HUES6 (cell line): Measurements from ENCODE around the gene FOXP2.

Source experiments
- H3K27ac ChIP-seq: 2 replicates; pipeline ENCODE4 v1.7.0; 2013; ENCODE audit warnings: low read depth, mild to moderate bottlenecking, low read length, inconsistent platforms
- H3K27me3 ChIP-seq: 2 replicates; pipeline ENCODE4 v1.6.1; 2013; ENCODE audit warnings: low read length; ENCODE audit not compliant: control insufficient read depth, insufficient read depth
- H3K36me3 ChIP-seq: 2 replicates; pipeline ENCODE4 v1.6.1; 2013; ENCODE audit warnings: low read length; ENCODE audit not compliant: control insufficient read depth, insufficient read depth
- H3K4me1 ChIP-seq: 2 replicates; pipeline ENCODE4 v1.6.1; 2013; ENCODE audit warnings: low read length; ENCODE audit not compliant: control insufficient read depth, insufficient read depth
- H3K4me3 ChIP-seq: 2 replicates; pipeline ENCODE4 v1.5.1; 2013; ENCODE audit warnings: low read depth, low read length
- H3K9ac ChIP-seq: one replicate; pipeline ENCODE4 v1.6.1; 2013; ENCODE audit warnings: mild to moderate bottlenecking, low read length
- H3K9me3 ChIP-seq: 2 replicates; pipeline ENCODE4 v1.6.1; 2013; ENCODE audit warnings: low read depth, low read length; ENCODE audit not compliant: control insufficient read depth, insufficient read depth

FOXP2 gene

DNA sequence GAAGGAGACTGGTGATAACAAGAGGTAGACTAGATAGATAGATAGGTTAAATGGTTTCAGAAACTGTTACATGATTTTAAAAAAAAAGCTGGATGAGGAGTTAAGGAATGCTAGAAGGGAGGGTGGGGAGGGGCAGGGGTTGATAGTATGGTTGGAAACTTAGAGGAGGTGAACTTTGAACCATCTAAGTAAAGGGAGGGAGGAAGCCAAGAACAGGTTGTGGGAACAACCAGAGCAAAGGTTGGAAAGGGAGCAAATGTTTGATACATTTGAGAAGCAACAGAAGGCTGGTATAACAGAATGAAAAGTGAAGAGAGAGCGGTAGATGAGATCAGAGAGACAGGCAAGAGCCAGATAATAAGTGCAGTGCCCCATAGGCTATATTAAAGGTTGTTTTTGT is 224.8 kb downstream of the FOXP2 start:
- Histone ChIP-seq H3K9ac (no peak overlapping the region), H3K27ac (no peak overlapping the region), H3K9me3 (no peaks in the 10 kb centered on the region), H3K4me1 (no peaks in the 10 kb centered on the region), H3K4me3 (no peak overlapping the region), H3K27me3 (no peaks in the 10 kb centered on the region), H3K36me3 (no peaks in the 10 kb centered on the region)

- Histone ChIP-seq H3K27ac (no peak overlapping the region), H3K4me3 (no peak overlapping the region), H3K9me3 (no peaks in the 10 kb centered on the region), H3K36me3 (no peaks in the 10 kb centered on the region), H3K4me1 (no peaks in the 10 kb centered on the region), H3K9ac (no peak overlapping the region), H3K27me3 (no peaks in the 10 kb centered on the region)
Observed at GRCh38 chr7:114644455-114644854, 229.8 kb downstream of the FOXP2 start.

DNA sequence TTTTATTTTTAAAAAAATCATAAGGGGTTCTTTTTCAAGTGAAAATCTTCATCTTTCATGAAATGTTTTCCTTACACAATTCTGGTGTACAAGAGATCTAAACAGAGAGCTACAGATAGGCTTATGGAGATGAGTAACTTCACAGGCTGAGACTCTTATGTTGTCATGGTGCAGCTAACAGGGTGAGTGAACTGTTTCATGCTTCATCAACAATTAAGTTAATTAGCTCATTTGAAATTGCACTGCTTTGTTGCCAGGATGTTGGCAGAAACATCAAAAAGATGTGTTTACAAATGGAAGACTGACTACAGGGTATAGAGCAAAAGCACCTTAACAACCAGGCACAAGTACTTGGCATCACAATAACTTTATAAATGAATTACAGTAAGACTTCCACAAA is 230.8 kb downstream of the FOXP2 start:
- Histone ChIP-seq H3K27ac (no peak overlapping the region), H3K36me3 (no peaks in the 10 kb centered on the region), H3K9ac (no peak overlapping the region), H3K9me3 (no peaks in the 10 kb centered on the region), H3K27me3 (no peaks in the 10 kb centered on the region), H3K4me1 (no peaks in the 10 kb centered on the region), H3K4me3 (no peak overlapping the region)

GRCh38 chr7:114647518-114647917 is 232.9 kb downstream of the FOXP2 start:
- Histone ChIP-seq H3K4me1 (0 out of 2 replicates have a peak, but pooled peaks cover 2% of the 10 kb centered on the region), H3K27me3 (no peaks in the 10 kb centered on the region), H3K9me3 (no peaks in the 10 kb centered on the region), H3K4me3 (no peak overlapping the region), H3K27ac (no peak overlapping the region), H3K9ac (no peak overlapping the region), H3K36me3 (no peaks in the 10 kb centered on the region)

DNA sequence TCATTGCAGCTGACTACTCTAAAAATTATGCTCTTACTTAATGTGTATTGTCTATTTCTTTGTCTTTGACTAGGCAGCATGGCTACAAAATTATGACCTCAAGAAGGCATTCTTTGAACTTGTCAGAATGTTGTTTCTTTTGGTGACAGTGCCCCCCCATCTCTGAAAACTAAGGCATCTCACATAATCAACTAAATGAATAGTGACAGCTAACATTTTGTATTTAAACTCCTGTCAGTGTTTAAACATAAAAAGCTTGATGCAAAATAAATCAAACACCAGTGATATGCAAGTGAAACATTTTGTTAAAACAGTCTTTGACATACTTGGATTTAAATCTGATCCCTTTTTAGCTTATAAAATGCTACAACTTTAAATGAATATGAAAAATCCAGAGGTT is 233.5 kb downstream of the FOXP2 start:
- no peak overlapping the region for H3K4me3 ChIP-seq
- no peaks in the 10 kb centered on the region for H3K9me3 ChIP-seq
- H3K36me3 ChIP-seq, result no peaks in the 10 kb centered on the region
- peaks cover 3% of the 10 kb centered on the region; the same call in 1 of the 2 replicates for H3K4me1 ChIP-seq
- no peaks in the 10 kb centered on the region for H3K27me3 ChIP-seq
- H3K9ac ChIP-seq, result no peak overlapping the region
- no peak overlapping the region for H3K27ac ChIP-seq

GRCh38 chr7:114648680-114649079 is 234.1 kb downstream of the FOXP2 start:
- H3K4me1 ChIP-seq, result peaks cover 8% of the 10 kb centered on the region
- no peaks in the 10 kb centered on the region for H3K27me3 ChIP-seq
- H3K9ac ChIP-seq, result no peak overlapping the region
- no peak overlapping the region for H3K27ac ChIP-seq
- no peaks in the 10 kb centered on the region for H3K9me3 ChIP-seq
- H3K36me3 ChIP-seq, result no peaks in the 10 kb centered on the region
- H3K4me3 ChIP-seq, result no peak overlapping the region

DNA sequence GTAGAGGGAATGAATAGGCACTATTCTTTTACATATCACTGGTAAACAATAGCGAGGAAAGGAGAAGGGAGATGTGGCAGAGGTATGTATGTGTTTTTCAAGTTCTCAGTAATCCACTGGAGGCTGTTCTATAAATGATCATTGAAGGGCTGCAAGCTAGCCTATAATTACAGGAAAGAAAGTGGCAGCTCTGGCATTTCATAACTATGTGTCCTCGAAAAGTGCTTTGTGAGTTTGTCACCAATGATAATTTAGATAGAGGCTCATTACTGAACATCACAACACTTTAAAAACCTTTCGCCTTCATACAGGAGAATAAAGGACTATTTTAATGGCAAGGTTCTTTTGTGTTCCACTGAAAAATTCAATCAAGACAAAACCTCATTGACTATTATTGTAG is 235.1 kb downstream of the FOXP2 start:
- H3K9me3 ChIP-seq, result no peaks in the 10 kb centered on the region

GRCh38 chr7:114650491-114650890 is 235.9 kb downstream of the FOXP2 start:
- no peak overlapping the region for H3K27ac ChIP-seq
- no peaks in the 10 kb centered on the region for H3K36me3 ChIP-seq
- no peaks in the 10 kb centered on the region for H3K27me3 ChIP-seq
- no peak overlapping the region for H3K4me3 ChIP-seq
- peaks cover 10% of the 10 kb centered on the region for H3K4me1 ChIP-seq
- H3K9ac ChIP-seq, result no peak overlapping the region
- H3K9me3 ChIP-seq, result no peaks in the 10 kb centered on the region

More for the DNA sequence above, 235.1 kb downstream of the FOXP2 start:
- no peak overlapping the region for H3K27ac ChIP-seq
- no peaks in the 10 kb centered on the region for H3K27me3 ChIP-seq
- no peaks in the 10 kb centered on the region for H3K36me3 ChIP-seq
- H3K4me3 ChIP-seq, result no peak overlapping the region
- H3K9ac ChIP-seq, result no peak overlapping the region
- H3K4me1 ChIP-seq, result peaks cover 10% of the 10 kb centered on the region

DNA sequence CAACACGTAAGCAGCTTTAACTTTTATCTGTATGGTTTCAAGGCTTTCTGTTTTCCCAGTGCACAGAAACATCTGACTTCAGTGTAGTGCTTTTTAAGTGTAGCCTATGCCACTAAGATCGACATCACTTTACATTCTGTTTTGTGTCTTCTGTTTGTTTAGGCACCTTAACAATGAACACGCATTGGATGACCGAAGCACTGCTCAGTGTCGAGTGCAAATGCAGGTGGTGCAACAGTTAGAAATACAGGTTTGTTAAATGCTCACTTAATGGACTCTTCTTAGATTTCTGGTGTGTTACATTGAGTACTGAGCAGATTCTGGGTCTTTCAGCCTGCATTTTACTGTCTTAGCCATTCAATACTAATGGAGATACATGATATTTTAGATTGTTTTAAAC is 237.4 kb downstream of the FOXP2 start:
- no peaks in the 10 kb centered on the region for H3K9me3 ChIP-seq
- H3K27ac ChIP-seq, result no peak overlapping the region
- no peak overlapping the region for H3K9ac ChIP-seq
- no peak overlapping the region for H3K4me3 ChIP-seq
- no peaks in the 10 kb centered on the region for H3K27me3 ChIP-seq
- peaks cover 10% of the 10 kb centered on the region for H3K4me1 ChIP-seq
- H3K36me3 ChIP-seq, result no peaks in the 10 kb centered on the region

DNA sequence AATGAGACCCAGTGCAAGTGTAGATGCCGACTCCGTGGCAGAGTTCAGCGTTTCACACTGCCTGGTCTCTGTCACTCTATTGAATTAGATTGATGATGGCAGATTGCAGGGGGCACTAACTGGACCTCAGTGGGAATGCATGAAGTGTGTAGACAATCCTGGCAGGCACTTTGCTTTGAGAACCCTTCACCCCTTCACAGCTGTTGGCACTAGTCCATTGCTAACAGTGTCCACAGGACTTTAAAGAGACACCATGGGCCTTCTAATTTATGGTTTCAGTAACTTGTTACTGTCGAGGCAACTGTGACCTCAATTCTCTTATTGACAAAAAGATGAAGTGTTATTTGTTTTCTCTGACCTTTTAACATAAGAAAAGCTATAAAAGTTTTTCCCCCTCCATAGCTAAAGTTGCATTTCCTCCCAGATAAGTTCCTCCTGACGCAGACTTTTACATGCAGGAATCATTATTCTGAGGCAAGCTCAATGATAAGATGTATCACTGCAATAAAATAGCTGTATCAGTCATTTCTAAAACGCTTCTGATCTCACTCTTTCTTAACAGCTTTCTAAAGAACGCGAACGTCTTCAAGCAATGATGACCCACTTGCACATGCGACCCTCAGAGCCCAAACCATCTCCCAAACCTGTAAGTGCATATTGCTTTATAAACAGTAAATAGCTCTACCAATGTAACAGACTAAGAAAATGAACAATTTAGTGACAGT is 238.9 kb downstream of the FOXP2 start:
- Histone ChIP-seq H3K9ac (no peak overlapping the region), H3K36me3 (no peaks in the 10 kb centered on the region), H3K27ac (no peak overlapping the region), H3K9me3 (no peaks in the 10 kb centered on the region), H3K27me3 (no peaks in the 10 kb centered on the region), H3K4me3 (no peak overlapping the region), H3K4me1 (peaks cover 21% of the 10 kb centered on the region)

- no peak overlapping the region for H3K27ac ChIP-seq
- H3K36me3 ChIP-seq, result no peaks in the 10 kb centered on the region
- peaks cover 42% of the 10 kb centered on the region for H3K4me1 ChIP-seq
- H3K4me3 ChIP-seq, result no peak overlapping the region
- no peaks in the 10 kb centered on the region for H3K27me3 ChIP-seq
- H3K9ac ChIP-seq, result no peak overlapping the region
- no peaks in the 10 kb centered on the region for H3K9me3 ChIP-seq
Observed at GRCh38 chr7:114656466-114656865, 241.9 kb downstream of the FOXP2 start.
